ENCODE results near the gene TRIO. TPM values are rescaled to one million over a fixed set of nuclear protein-coding genes. Genes with fewer than 3 reads are reported as not detected.

Gene TRIO
- total RNA-seq, 6 donors from 2014 or later, result 138 to 408 (median 156) TPM

DNA sequence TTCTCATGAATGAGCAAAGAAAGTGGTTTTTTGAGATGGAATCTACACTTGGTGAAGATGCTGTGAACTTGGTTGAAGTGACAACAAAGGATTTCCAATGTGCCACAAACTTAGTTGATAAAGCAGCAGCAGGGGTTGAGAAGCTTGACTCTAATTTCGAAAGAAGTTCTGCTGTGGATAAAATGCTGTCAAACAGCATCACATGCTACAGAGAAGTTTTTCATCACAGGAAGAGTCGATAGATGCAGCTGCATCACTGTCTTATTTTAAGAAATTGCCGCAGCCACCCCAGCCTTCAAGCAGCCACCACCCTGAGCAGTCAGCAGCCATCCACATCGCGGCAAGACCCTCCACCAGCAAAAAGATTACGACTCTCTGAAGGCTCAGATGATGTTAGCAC is 78.6 kb downstream of the TRIO start:
- 75 to 87% methylated on average over 6 of the region's 6 CpGs for WGBS, 2 donors
- ATAC-seq (ENCODE audit: low FRiP score in 2 of 2), result no peak

DNA sequence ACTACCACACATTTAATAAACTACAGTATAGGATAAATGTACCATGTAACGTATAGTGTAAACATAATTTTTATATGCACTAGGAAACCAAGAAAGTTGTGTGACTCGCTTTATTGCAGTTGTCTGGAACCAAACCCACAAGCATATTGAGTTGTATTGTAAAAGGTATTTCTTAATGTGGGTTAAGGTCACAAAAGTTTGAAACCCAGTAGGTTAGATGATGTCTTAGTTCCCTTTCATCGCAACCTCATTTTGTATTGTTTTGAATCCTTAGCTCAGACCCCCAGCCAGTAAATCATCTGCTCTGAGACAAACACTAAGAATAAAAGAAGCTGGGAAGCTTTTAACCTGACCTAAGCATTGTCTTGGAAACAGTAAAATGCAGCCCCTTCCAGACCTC is 79.1 kb downstream of the TRIO start:
- Histone ChIP-seq H3K27me3 (no peaks in the 10 kb centered on the region), H3K4me1 (peaks cover 35 to 72% (median 57%) of the 10 kb centered on the region in 4 donors), H3K4me3 (no peak overlapping the region), H3K9me3 (no peaks in the 10 kb centered on the region), H3K27ac (no peak overlapping the region), H3K36me3 (no peaks in the 10 kb centered on the region)
- ATAC-seq (ENCODE audit: low FRiP score in 2 of 2) (no peak), DNase-seq (no peak)
- 78 to 80% methylated on average over 3 of the region's 3 CpGs for WGBS, 2 donors
- TF ChIP-seq EP300 (IDR thresholded peaks at IDR 0.05) (no peak), POLR2AphosphoS5 (IDR thresholded peaks at IDR 0.05) (no peak), POLR2A (IDR thresholded peaks at IDR 0.05) (no peak)
- TF ChIP-seq, protein P1, sequence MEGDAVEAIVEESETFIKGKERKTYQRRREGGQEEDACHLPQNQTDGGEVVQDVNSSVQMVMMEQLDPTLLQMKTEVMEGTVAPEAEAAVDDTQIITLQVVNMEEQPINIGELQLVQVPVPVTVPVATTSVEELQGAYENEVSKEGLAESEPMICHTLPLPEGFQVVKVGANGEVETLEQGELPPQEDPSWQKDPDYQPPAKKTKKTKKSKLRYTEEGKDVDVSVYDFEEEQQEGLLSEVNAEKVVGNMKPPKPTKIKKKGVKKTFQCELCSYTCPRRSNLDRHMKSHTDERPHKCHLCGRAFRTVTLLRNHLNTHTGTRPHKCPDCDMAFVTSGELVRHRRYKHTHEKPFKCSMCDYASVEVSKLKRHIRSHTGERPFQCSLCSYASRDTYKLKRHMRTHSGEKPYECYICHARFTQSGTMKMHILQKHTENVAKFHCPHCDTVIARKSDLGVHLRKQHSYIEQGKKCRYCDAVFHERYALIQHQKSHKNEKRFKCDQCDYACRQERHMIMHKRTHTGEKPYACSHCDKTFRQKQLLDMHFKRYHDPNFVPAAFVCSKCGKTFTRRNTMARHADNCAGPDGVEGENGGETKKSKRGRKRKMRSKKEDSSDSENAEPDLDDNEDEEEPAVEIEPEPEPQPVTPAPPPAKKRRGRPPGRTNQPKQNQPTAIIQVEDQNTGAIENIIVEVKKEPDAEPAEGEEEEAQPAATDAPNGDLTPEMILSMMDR (IDR thresholded peaks at IDR 0.05), result no peak

More for the DNA sequence above, 78.6 kb downstream of the TRIO start:
- Histone ChIP-seq H3K27ac (no peak overlapping the region), H3K4me1 (peaks cover 38 to 72% (median 57%) of the 10 kb centered on the region in 4 donors), H3K4me3 (no peak overlapping the region), H3K27me3 (no peaks in the 10 kb centered on the region), H3K36me3 (no peaks in the 10 kb centered on the region), H3K9me3 (no peaks in the 10 kb centered on the region)
- TF ChIP-seq, protein P1 (IDR thresholded peaks at IDR 0.05), result no peak
- TF ChIP-seq EP300 (IDR thresholded peaks at IDR 0.05), result no peak
- no peak for TF ChIP-seq POLR2AphosphoS5 (IDR thresholded peaks at IDR 0.05)
- no peak for TF ChIP-seq POLR2A (IDR thresholded peaks at IDR 0.05)
- no peak for DNase-seq

DNA sequence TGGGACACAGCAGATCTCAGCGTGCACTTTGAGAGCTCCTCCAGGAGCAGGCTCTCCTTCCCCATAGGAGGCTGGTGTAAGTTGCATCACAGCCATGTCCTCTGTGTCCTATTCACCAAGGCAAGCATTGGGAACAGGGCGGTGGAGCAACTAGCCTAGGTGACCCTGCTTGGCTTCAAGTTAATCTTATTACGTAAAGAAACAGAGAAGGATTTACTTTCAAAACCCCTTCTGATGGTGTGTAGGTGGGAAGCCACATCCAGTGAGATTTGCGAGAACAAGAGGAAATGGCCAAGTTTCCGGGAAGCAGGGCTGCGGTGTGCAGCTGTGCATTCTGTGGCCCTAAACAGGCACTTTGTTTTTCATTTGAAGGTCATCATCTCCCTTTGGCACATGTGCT is 80.2 kb downstream of the TRIO start:
- H3K4me3 ChIP-seq, result no peak overlapping the region
- 51 to 56% methylated on average over 6 of the region's 6 CpGs for WGBS, 2 donors
- H3K27ac ChIP-seq, result no peak overlapping the region
- no peaks in the 10 kb centered on the region for H3K9me3 ChIP-seq
- peaks cover 25 to 68% (median 58%) of the 10 kb centered on the region in 4 donors for H3K4me1 ChIP-seq
- ATAC-seq (ENCODE audit: low FRiP score in 2 of 2) (no peak), DNase-seq (peak in 1 of 2 donors; percentile 41)
- no peaks in the 10 kb centered on the region for H3K36me3 ChIP-seq
- TF ChIP-seq EP300 (IDR thresholded peaks at IDR 0.05) (no peak), POLR2AphosphoS5 (IDR thresholded peaks at IDR 0.05) (no peak), POLR2A (IDR thresholded peaks at IDR 0.05) (no peak)
- TF ChIP-seq, protein P1 (IDR thresholded peaks at IDR 0.05), result no peak
- H3K27me3 ChIP-seq, result no peaks in the 10 kb centered on the region

DNA sequence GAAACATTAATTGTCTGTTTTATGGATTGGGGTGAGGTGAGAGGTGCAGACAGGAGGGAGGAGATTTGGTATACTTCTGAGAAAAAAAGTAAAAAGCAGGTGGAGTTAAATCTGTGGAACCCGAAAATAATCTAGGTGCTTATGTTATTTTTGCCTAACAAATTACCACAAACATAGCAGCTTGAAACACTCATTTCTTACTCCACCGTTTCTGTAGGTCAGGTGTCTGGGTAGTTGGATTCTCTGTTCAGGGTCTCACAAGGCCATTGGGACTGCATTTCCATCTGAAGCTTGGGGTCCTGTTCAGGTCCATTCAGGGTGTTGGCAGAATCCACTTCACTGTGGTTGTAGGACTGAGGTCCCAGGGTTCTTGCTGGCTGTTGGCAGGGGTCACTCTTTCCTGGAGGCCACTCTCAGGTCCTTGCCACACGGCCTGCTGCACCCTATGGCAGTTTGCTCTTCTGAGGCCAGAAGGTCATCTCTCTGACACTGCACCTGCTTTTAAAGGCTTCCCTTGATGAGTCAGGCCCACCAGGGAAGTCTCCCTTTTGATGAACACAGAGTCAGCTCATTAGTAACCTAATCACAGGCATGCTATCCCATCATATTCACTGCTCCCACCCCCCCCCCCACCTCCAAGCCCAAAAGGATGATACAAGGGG is 82.2 kb downstream of the TRIO start:
- no peak overlapping the region for H3K27ac ChIP-seq

More for the DNA sequence above, 82.2 kb downstream of the TRIO start:
- Histone ChIP-seq H3K36me3 (no peaks in the 10 kb centered on the region), H3K27me3 (no peaks in the 10 kb centered on the region), H3K4me1 (peaks cover 15 to 56% (median 41%) of the 10 kb centered on the region in 4 donors), H3K4me3 (no peak overlapping the region), H3K9me3 (no peaks in the 10 kb centered on the region)
- no peak for ATAC-seq (ENCODE audit: low FRiP score in 2 of 2)
- TF ChIP-seq POLR2A (IDR thresholded peaks at IDR 0.05) (no peak), POLR2AphosphoS5 (IDR thresholded peaks at IDR 0.05) (no peak), EP300 (IDR thresholded peaks at IDR 0.05) (no peak)
- TF ChIP-seq, protein P1 (IDR thresholded peaks at IDR 0.05), result no peak
- no peak for DNase-seq
- 86 to 94% methylated on average over 2 to 3 of the region's 3 CpGs for WGBS, 2 donors

Measured in upper lobe of left lung (tissue), 6 donors.